ENCODE results near the gene ZNF22. TPM values are rescaled to one million over a fixed set of nuclear protein-coding genes. Genes with fewer than 3 reads are reported as not detected.
A peak's percentile ranks its signal among the peaks of the same experiment; 100 is the strongest.

ZNF22 gene
- total RNA-seq, 1 experiment from 2014 or later: 29.9 TPM

DNA sequence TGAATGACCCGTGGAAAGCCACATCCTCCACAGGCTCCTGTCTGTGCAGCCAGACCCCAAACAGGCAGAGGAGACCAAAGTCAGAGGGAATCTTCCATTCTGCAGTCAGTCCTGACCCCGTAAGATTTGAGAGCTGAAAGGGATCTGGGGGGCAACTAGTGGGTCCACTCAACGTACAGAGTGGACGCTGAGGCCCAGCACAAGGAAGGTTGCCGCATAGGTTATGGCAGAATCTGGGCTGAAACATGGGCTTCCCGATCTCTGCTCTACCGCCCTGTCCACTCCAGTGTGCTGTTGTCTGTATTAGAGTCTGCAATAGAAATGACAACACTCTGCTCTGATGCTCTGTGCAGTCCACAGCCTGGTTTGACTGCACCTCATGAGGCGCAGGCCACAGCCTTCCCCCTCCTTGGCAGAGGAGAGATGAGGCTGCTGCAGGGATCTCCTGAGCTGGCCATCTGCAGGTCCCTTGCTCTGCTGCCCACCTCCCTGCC lies 7.9 kb upstream of the ZNF22 start:
- no peak for DNase-seq
- no peak overlapping the region for H3K4me3 ChIP-seq
- no peak for TF ChIP-seq EZH2 (IDR thresholded peaks at IDR 0.05; ENCODE audit: low read depth)
- TF ChIP-seq, protein P1, sequence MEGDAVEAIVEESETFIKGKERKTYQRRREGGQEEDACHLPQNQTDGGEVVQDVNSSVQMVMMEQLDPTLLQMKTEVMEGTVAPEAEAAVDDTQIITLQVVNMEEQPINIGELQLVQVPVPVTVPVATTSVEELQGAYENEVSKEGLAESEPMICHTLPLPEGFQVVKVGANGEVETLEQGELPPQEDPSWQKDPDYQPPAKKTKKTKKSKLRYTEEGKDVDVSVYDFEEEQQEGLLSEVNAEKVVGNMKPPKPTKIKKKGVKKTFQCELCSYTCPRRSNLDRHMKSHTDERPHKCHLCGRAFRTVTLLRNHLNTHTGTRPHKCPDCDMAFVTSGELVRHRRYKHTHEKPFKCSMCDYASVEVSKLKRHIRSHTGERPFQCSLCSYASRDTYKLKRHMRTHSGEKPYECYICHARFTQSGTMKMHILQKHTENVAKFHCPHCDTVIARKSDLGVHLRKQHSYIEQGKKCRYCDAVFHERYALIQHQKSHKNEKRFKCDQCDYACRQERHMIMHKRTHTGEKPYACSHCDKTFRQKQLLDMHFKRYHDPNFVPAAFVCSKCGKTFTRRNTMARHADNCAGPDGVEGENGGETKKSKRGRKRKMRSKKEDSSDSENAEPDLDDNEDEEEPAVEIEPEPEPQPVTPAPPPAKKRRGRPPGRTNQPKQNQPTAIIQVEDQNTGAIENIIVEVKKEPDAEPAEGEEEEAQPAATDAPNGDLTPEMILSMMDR (conservative IDR thresholded peaks at IDR 0.05): no peak
- intact Hi-C loops (cut with micrococcal nuclease; ENCODE audit: unreplicated experiment): no loop called here
- no peaks in the 10 kb centered on the region for H3K27me3 ChIP-seq (ENCODE audit: insufficient read depth, low read depth)
- H4K20me1 ChIP-seq (ENCODE audit: insufficient read depth): no peaks in the 10 kb centered on the region
- H3K79me2 ChIP-seq (ENCODE audit: low read depth): no peaks in the 10 kb centered on the region
- H2AFZ ChIP-seq: no peak overlapping the region
- ChIA-PET CTCF (no interaction called here), POLR2A (ENCODE audit: unreplicated experiment) (interaction anchor here (0.9 kb wide), 1 partner anchor 14 kb away, joined by 3 read pairs; the partner anchor contains the start of gene DEPP1)
- no peaks in the 10 kb centered on the region for H3K9me2 ChIP-seq (ENCODE audit: insufficient read depth)
- H3K9me3 ChIP-seq (ENCODE audit: insufficient read depth, low read depth): no peaks in the 10 kb centered on the region
- BruUV-seq (replicated peaks): no TSS peak
- no peaks in the 10 kb centered on the region for H3K36me3 ChIP-seq (ENCODE audit: low read depth)
- peaks cover 46% of the 10 kb centered on the region for H3K4me1 ChIP-seq (replicated peaks; ENCODE audit: insufficient read depth)
- H3K27ac ChIP-seq: no peak overlapping the region
- no peak overlapping the region for H3K4me2 ChIP-seq
- H3F3A ChIP-seq (ENCODE audit: insufficient read depth, low read depth): peaks cover 32% of the 10 kb centered on the region

DNA sequence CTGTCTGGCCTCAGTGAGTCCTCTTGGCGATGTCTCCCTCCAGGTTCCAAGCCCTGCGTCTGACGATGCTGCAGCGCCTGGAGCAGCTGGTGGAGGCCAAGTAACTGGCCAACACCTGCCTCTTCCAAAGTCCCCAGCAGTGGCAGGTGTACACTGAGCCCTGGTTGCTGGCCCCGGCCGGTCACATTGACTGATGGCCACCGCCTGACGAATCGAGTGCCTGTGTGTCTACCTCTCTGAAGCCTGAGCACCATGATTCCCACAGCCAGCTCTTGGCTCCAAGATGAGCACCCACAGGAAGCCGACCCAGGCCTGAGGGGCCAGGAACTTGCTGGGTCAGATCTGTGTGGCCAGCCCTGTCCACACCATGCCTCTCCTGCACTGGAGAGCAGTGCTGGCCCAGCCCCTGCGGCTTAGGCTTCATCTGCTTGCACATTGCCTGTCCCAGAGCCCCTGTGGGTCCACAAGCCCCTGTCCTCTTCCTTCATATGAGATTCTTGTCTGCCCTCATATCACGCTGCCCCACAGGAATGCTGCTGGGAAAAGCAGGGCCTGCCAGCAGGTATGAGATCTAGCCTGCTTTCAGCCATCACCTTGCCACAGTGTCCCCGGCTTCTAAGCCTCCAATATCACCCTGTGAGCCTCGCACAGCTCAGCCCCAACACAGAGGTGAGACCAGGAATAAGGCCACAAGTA lies 7.3 kb upstream of the ZNF22 start:
- Histone ChIP-seq H3K36me3 (ENCODE audit: low read depth) (no peaks in the 10 kb centered on the region), H3K27ac (peak overlapping the region; percentile 84), H3K27me3 (ENCODE audit: insufficient read depth, low read depth) (no peaks in the 10 kb centered on the region), H3K4me2 (peak overlapping the region; percentile 58), H3K4me3 (no peak overlapping the region), H4K20me1 (ENCODE audit: insufficient read depth) (no peaks in the 10 kb centered on the region), H3K79me2 (ENCODE audit: low read depth) (no peaks in the 10 kb centered on the region), H3F3A (ENCODE audit: insufficient read depth, low read depth) (peaks cover 32% of the 10 kb centered on the region), H3K9me3 (ENCODE audit: insufficient read depth, low read depth) (no peaks in the 10 kb centered on the region), H2AFZ (no peak overlapping the region), H3K4me1 (replicated peaks; ENCODE audit: insufficient read depth) (peaks cover 46% of the 10 kb centered on the region), H3K9me2 (ENCODE audit: insufficient read depth) (no peaks in the 10 kb centered on the region)
- ChIA-PET POLR2A (ENCODE audit: unreplicated experiment) (no interaction called here), CTCF (no interaction called here)
- BruUV-seq (replicated peaks): no TSS peak
- intact Hi-C loops (cut with micrococcal nuclease; ENCODE audit: unreplicated experiment): no loop called here
- no peak for DNase-seq
- TF ChIP-seq EZH2 (IDR thresholded peaks at IDR 0.05; ENCODE audit: low read depth): no peak
- TF ChIP-seq, protein P1 (conservative IDR thresholded peaks at IDR 0.05): no peak

DNA sequence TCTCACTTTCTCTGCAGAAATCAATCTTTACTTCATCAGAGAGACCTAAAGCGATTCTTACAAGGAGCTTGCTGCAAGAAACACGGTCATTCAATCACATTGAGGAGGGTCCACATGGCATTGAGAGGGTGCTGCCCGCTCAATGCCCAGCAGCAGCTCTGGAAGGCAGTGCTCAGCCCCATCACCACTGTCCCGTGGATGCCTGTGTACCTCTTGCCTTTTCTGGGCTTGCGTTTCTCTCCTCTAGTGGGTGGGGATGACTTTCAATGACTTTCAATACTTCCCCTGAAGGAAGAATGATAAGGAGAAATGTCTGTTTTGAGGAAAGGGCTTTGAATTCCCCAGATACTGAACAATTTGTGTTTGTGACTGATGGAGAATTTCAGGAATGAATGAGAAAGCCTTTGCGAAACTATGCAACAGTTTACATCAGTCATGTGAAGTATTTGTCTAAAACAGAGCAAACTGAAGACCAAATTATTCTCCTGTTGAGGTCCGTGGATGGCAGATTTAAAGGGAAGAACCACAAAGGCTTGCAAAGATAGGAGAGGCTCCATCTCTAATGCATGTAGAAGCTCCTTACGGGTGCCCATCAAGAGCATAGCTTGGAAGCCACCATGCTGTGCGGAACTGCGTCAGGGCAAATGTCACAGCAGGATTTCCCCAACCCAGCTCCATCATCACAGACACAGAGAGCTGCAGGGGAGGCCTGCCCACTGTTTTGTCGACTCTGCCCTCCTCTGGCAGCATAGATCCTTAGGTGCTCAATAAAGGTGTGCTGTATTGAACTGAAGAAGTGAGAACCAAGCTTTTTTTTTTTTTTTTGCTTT lies 6.6 kb upstream of the ZNF22 start:
- H3K27ac ChIP-seq: peak overlapping the region; percentile 84
- peaks cover 46% of the 10 kb centered on the region for H3K4me1 ChIP-seq (replicated peaks; ENCODE audit: insufficient read depth)
- H3K9me3 ChIP-seq (ENCODE audit: insufficient read depth, low read depth): no peaks in the 10 kb centered on the region
- peaks cover 32% of the 10 kb centered on the region for H3F3A ChIP-seq (ENCODE audit: insufficient read depth, low read depth)
- no peaks in the 10 kb centered on the region for H4K20me1 ChIP-seq (ENCODE audit: insufficient read depth)
- intact Hi-C loops (cut with micrococcal nuclease; ENCODE audit: unreplicated experiment): no loop called here
- H3K4me2 ChIP-seq: peak overlapping the region; percentile 58
- TF ChIP-seq, protein P1 (conservative IDR thresholded peaks at IDR 0.05): no peak
- TF ChIP-seq EZH2 (IDR thresholded peaks at IDR 0.05; ENCODE audit: low read depth): no peak
- peak in 1 of 2 experiments; percentile 59 for DNase-seq
- H3K9me2 ChIP-seq (ENCODE audit: insufficient read depth): no peaks in the 10 kb centered on the region
- no peaks in the 10 kb centered on the region for H3K27me3 ChIP-seq (ENCODE audit: insufficient read depth, low read depth)
- H3K4me3 ChIP-seq: no peak overlapping the region
- H3K79me2 ChIP-seq (ENCODE audit: low read depth): no peaks in the 10 kb centered on the region
- no peak overlapping the region for H2AFZ ChIP-seq
- H3K36me3 ChIP-seq (ENCODE audit: low read depth): no peaks in the 10 kb centered on the region
- ChIA-PET CTCF (no interaction called here), POLR2A (ENCODE audit: unreplicated experiment) (interaction anchor here (1.0 kb wide), 1 partner anchor 13 kb away, joined by 10 read pairs; no protein-coding TSS in a partner anchor)
- no TSS peak for BruUV-seq (replicated peaks)

Measured in PC-9 (cell line).